HepG2 (cell line): ENCODE results near the gene TMEM218. TPM values are rescaled to one million over a fixed set of nuclear protein-coding genes. Genes with fewer than 3 reads are reported as not detected.
A peak's percentile ranks its signal among the peaks of the same experiment; 100 is the strongest.

Experiments
- ATAC-seq: fragments of 200-7000 bp; cut with Tn5 transposase; 3 replicates; pipeline ENCODE4 v1.9.1; 2020; ENCODE audit warnings: mild to moderate bottlenecking, moderate library complexity
- BruUV-seq: library from RNA; stranded (reverse); fragments of 400-500 nt; replicated peaks from 2 replicates; lab custom pipeline; 2021; lab: Mats Ljungman, UMichigan
- CTCF ChIA-PET: fragments of 300-600 bp; formaldehyde crosslinking; extraction: SDS; loops from one replicate; lab custom pipeline; 2021; ENCODE audit warnings: low total read pairs, inconsistent platforms, low intra/inter-chr PET ratio; lab: Yijun Ruan, JAX
- POLR2A ChIA-PET: fragments of 350-600 bp; sonication (Branson Sonifier 250); formaldehyde crosslinking; loops from one replicate; lab custom pipeline; 2020; ENCODE audit warnings: antibody characterized with exemption, inconsistent platforms; lab: Yijun Ruan, JAX
- DNase-seq: peaks from one replicate; pipeline ENCODE4 v3.0.0-alpha.2; 2015; ENCODE audit warnings: low spot score
- FAIRE-seq: peaks from 3 replicates; lab custom pipeline; 2011; peaks lifted over from hg19 to GRCh38; lab: Jason Lieb, UNC
- H2AFZ ChIP-seq: one replicate; pipeline ENCODE4 v1.6.1; 2011; ENCODE audit warnings: low read length, inconsistent platforms
- H3K27ac ChIP-seq: fragments of 300-600 bp; 3 replicates; pipeline ENCODE4 v1.8.0; 2011; ENCODE audit warnings: mixed run types, mild to moderate bottlenecking, mixed read lengths, low read length, inconsistent platforms; ENCODE audit not compliant: insufficient read depth; ENCODE audit errors: extremely low read length
- H3K27me3 ChIP-seq, 2 experiments: fragments of 200-600 bp in 1 of 2; 2 replicates in 1 of 2; 3 replicates in 1 of 2; pipeline versions ENCODE4 v1.6.0 to v1.8.0; 2011; ENCODE audit warnings: low read length in 2 of 2, mild to moderate bottlenecking in 2 of 2, moderate library complexity in 2 of 2, inconsistent platforms in 1 of 2; ENCODE audit not compliant: insufficient read depth in 2 of 2, control insufficient read depth in 1 of 2
- H3K36me3 ChIP-seq, 2 experiments: fragments of 200-600 bp in 1 of 2; replicated peaks in 1 of 2; 2 replicates in 1 of 2; 3 replicates in 1 of 2; pipeline versions ENCODE4 v1.5.1 to v1.8.0; 2011; ENCODE audit warnings: low read length in 2 of 2, inconsistent platforms in 1 of 2; ENCODE audit not compliant: insufficient read depth in 2 of 2, control insufficient read depth in 1 of 2
- H3K4me1 ChIP-seq: 2 replicates; pipeline ENCODE4 v1.5.1; 2012; ENCODE audit warnings: low read length, inconsistent platforms; ENCODE audit not compliant: insufficient read depth
- H3K4me2 ChIP-seq: 2 replicates; pipeline ENCODE4 v1.6.0; 2011; ENCODE audit warnings: low read depth, low read length, inconsistent platforms
- H3K4me3 ChIP-seq, 3 experiments: fragments of 200-600 bp in 1 of 3; sonication (generic), shearing (Covaris generic) in 1 of 3; replicated peaks in 1 of 3; 2 replicates each; pipeline ENCODE4 v1.5.1; 2011 to 2016; ENCODE audit warnings: low read length in 3 of 3, inconsistent platforms in 2 of 3, low read depth in 2 of 3, mild to moderate bottlenecking in 2 of 3, control low read depth in 1 of 3, mixed read lengths in 1 of 3; ENCODE audit not compliant: insufficient read depth in 1 of 3
- H3K79me2 ChIP-seq: one replicate; pipeline ENCODE4 v1.6.1; 2011; ENCODE audit warnings: low read length, inconsistent platforms; ENCODE audit not compliant: insufficient read depth
- H3K9ac ChIP-seq: 2 replicates; pipeline ENCODE4 v1.6.0; 2011; ENCODE audit warnings: mild to moderate bottlenecking, low read depth, low read length, inconsistent platforms; ENCODE audit not compliant: insufficient read depth
- H3K9me3 ChIP-seq: 2 replicates; pipeline ENCODE4 v1.5.1; 2012; ENCODE audit warnings: mild to moderate bottlenecking, low read length
- H4K20me1 ChIP-seq: 2 replicates; pipeline ENCODE4 v1.6.0; 2011; ENCODE audit warnings: inconsistent platforms, mild to moderate bottlenecking, low read length, moderate library complexity; ENCODE audit not compliant: insufficient read depth
- ISX ChIP-seq: sonication (generic); formaldehyde crosslinking; conservative IDR thresholded peaks from 2 replicates; pipeline ENCODE4 v1.5.0; 2020; ENCODE audit warnings: missing genetic modification reagents
- MIER2 ChIP-seq: IDR thresholded peaks from 2 replicates; pipeline ENCODE4 v1.6.1; 2016; ENCODE audit warnings: missing biosample characterization, missing genetic modification reagents
- NRL ChIP-seq: sonication (generic); formaldehyde crosslinking; IDR thresholded peaks from 2 replicates; pipeline ENCODE4 v1.5.0; 2020; ENCODE audit warnings: missing genetic modification reagents, mild to moderate bottlenecking, moderate library complexity, borderline replicate concordance
- PAX8 ChIP-seq: sonication (generic); formaldehyde crosslinking; IDR thresholded peaks from 2 replicates; pipeline ENCODE4 v1.8.0; 2022; ENCODE audit warnings: mild to moderate bottlenecking, missing genetic modification reagents, borderline replicate concordance
- ZFP41 ChIP-seq: sonication (generic); formaldehyde crosslinking; IDR thresholded peaks from 2 replicates; pipeline ENCODE4 v1.4.0; 2020; ENCODE audit warnings: mild to moderate bottlenecking, missing genetic modification reagents, borderline replicate concordance
- ZNF17 ChIP-seq: sonication (generic); formaldehyde crosslinking; IDR thresholded peaks from 2 replicates; pipeline ENCODE4 v1.5.0; 2020; ENCODE audit warnings: mild to moderate bottlenecking, missing genetic modification reagents
- ZNF570 ChIP-seq: sonication (generic); formaldehyde crosslinking; IDR thresholded peaks from 2 replicates; pipeline ENCODE4 v1.4.0; 2020; ENCODE audit warnings: mild to moderate bottlenecking, missing genetic modification reagents, borderline replicate concordance
- ZNF841 ChIP-seq: sonication (generic); formaldehyde crosslinking; IDR thresholded peaks from 2 replicates; pipeline ENCODE4 v1.8.1; 2023; ENCODE audit warnings: missing genetic modification reagents, borderline replicate concordance
- ZNF883 ChIP-seq: sonication (generic); formaldehyde crosslinking; IDR thresholded peaks from 2 replicates; pipeline ENCODE4 v1.5.1; 2020; ENCODE audit warnings: mild to moderate bottlenecking, missing genetic modification reagents; ENCODE audit errors: not compliant biosample characterization
- WGBS: methylation state at CpG from one replicate; pipeline ENCODE4 v1.1.6; 2017; ENCODE audit warnings: low lambda C conversion rate; 5-methylcytosine and 5-hydroxymethylcytosine counted together
- in situ Hi-C: cut with HindIII; loops from 2 replicates; pipeline ENCODE4 v1.10.0; 2017; ENCODE audit warnings: low pct_unique_long_range_greater_than_20kb; ENCODE audit not compliant: extremely low pct_ligation_motif_present
- intact Hi-C: fragments of 100-400 bp; cut with micrococcal nuclease; formaldehyde crosslinking; loops from one replicate; pipeline ENCODE4 v1.10.0; 2022; ENCODE audit not compliant: unreplicated experiment
- polyA plus RNA-seq, 8 experiments: library from polyadenylated mRNA; depleted of rRNA in 3 of 8; stranded (reverse) in 7 of 8; unstranded in 1 of 8; fragments of >200 nt; fragmentation: Illumina TruSeq in 4 of 8; extraction: Trizol in 4 of 8; gene quantifications; 2 replicates each; pipeline versions ENCODE4 v1.2.1 to v1.2.3, GENCODE V29; 2011 to 2016; ENCODE audit warnings: low read depth in 4 of 8, missing spikeins in 1 of 8, mixed read lengths in 1 of 8; ENCODE audit not compliant: insufficient read depth in 1 of 8
- total RNA-seq, 5 experiments: library from RNA; depleted of rRNA; stranded (reverse); fragments of >200 nt; fragmentation: Illumina TruSeq; extraction: Trizol; gene quantifications; 2 replicates each; pipeline ENCODE4 v1.2.3, GENCODE V29; 2016; ENCODE audit warnings: low read depth in 1 of 5
- TF ChIP-seq, protein P1 (sequence below): sonication (generic); formaldehyde crosslinking; IDR thresholded peaks from 2 replicates; pipeline ENCODE4 v1.5.0; 2020; ENCODE audit warnings: missing genetic modification reagents
- TF ChIP-seq, protein P2 (sequence below): sonication (generic); formaldehyde crosslinking; IDR thresholded peaks from 2 replicates; pipeline ENCODE4 v1.4.0; 2020; ENCODE audit warnings: missing genetic modification reagents

Gene TMEM218
- total and polyA plus RNA-seq, 2 of the 13 experiments (the other 11 are each of a cell fraction or from before 2014, with no cell fraction given), result 11.8 to 14.0 TPM

DNA sequence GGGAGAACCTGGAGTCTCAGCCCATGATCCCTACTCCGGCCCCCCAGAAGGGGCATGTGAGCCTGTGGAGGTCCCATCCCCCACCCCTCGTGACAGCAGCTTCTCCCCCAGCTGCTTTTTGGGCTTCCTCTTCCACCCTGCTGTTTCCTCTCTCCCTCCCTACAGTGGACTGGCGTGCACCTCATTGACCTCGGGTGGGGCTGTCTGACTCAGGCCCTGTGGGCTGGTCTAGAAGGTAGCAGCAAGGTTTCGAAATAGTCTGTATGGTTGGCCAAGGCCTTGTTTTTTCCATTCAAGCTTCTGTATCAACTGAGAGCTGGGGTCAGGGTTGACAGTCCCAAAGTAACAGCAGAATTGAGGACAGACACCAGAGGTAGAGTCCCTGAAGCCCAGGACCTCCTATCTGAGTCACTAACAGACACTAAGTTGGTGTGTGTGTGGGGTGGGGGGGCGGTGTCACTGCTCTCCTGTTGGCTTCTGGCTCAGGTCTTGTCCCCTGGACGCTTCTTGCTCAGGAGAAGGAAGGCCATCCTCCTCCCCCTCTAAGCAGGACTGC, 40.6 kb downstream of the TMEM218 start (continued):
- TF ChIP-seq ZNF841 (CRISPR knock-in tag), result no peak
- no peak for TF ChIP-seq PAX8 (CRISPR knock-in tag)
- TF ChIP-seq, protein P1, sequence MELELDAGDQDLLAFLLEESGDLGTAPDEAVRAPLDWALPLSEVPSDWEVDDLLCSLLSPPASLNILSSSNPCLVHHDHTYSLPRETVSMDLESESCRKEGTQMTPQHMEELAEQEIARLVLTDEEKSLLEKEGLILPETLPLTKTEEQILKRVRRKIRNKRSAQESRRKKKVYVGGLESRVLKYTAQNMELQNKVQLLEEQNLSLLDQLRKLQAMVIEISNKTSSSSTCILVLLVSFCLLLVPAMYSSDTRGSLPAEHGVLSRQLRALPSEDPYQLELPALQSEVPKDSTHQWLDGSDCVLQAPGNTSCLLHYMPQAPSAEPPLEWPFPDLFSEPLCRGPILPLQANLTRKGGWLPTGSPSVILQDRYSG (CRISPR knock-in tag), result no peak
- TF ChIP-seq, protein P2, sequence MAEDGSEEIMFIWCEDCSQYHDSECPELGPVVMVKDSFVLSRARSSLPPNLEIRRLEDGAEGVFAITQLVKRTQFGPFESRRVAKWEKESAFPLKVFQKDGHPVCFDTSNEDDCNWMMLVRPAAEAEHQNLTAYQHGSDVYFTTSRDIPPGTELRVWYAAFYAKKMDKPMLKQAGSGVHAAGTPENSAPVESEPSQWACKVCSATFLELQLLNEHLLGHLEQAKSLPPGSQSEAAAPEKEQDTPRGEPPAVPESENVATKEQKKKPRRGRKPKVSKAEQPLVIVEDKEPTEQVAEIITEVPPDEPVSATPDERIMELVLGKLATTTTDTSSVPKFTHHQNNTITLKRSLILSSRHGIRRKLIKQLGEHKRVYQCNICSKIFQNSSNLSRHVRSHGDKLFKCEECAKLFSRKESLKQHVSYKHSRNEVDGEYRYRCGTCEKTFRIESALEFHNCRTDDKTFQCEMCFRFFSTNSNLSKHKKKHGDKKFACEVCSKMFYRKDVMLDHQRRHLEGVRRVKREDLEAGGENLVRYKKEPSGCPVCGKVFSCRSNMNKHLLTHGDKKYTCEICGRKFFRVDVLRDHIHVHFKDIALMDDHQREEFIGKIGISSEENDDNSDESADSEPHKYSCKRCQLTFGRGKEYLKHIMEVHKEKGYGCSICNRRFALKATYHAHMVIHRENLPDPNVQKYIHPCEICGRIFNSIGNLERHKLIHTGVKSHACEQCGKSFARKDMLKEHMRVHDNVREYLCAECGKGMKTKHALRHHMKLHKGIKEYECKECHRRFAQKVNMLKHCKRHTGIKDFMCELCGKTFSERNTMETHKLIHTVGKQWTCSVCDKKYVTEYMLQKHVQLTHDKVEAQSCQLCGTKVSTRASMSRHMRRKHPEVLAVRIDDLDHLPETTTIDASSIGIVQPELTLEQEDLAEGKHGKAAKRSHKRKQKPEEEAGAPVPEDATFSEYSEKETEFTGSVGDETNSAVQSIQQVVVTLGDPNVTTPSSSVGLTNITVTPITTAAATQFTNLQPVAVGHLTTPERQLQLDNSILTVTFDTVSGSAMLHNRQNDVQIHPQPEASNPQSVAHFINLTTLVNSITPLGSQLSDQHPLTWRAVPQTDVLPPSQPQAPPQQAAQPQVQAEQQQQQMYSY (CRISPR knock-in tag), result no peak

DNA sequence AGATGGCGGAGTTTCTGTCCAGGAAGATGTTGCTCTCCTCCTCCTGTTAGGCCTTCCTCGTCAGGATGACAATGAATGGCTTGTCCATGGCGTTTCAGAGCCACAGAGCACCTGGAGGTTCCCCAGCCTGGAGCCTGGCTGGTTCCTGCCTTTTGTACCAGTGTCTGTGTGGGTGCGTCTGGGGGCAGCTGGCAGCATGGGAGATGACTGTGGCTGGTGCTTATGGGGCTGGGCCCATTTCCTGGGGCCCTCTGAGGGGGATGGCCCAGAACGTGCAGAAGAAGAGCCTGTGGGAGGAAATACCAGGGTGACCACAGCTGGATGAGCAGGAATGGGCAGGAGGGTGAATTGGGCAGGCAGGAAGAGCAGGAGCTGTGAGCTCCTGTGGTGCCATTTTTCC, 41.6 kb downstream of the TMEM218 start:
- ChIA-PET CTCF (no interaction called here), POLR2A (interaction anchor here (0.5 to 1.1 kb wide), 3 partner anchors 12 to 21 kb away, joined by 3 read pairs; no protein-coding TSS in a partner anchor)
- Histone ChIP-seq H3K79me2 (no peaks in the 10 kb centered on the region), H3K9me3 (no peaks in the 10 kb centered on the region), H2AFZ (no peak overlapping the region), H4K20me1 (no peaks in the 10 kb centered on the region), H3K36me3 (no peaks in the 10 kb centered on the region), H3K4me3 (no peak overlapping the region), H3K27ac (no peak overlapping the region), H3K4me2 (no peak overlapping the region), H3K9ac (no peak overlapping the region), H3K27me3 (peaks cover 0 to 4% of the 10 kb centered on the region in 2 experiments; a peak in 1 of 5 replicates), H3K4me1 (peaks cover 62% of the 10 kb centered on the region)
- BruUV-seq, result no TSS peak
- in situ Hi-C loops, result no loop called here
- DNase-seq, result no peak
- no peak for ATAC-seq
- no peak for TF ChIP-seq ISX
- no peak for TF ChIP-seq ZNF570
- TF ChIP-seq ZNF17 (CRISPR knock-in tag), result no peak
- TF ChIP-seq MIER2 (CRISPR knock-in tag), result no peak
- peak; percentile 27; the same call in 1 of the 2 replicates for TF ChIP-seq NRL (CRISPR knock-in tag)
- TF ChIP-seq ZFP41, result no peak
- no peak for TF ChIP-seq ZNF883 (CRISPR knock-in tag)
- no peak for FAIRE-seq
- intact Hi-C loops, result no loop called here
- WGBS, result 100% methylated on average over 1 of the region's 5 CpGs
